Measurements from ENCODE around the gene LPP.

Gene LPP

DNA sequence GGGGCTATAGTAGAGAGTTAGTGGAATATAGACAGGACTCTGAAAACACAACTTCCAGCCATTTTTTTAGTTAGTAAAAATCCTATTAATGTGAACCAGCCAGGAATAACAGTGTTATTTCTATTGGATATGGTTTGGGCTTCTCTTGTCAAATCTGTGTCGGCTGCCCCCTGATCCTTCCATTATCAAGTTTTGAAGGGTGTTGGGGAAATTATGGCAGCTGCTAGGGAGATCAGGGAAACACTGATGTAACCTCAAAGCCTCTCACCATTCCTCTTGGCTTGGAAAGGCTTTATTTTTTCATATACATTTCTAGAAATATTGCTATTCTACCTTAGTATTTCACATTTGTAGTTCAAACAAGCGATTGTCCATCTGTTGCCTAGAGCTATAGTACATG lies 724.1 kb downstream of the LPP start:
- no peak for TF ChIP-seq GATA3 (IDR thresholded peaks at IDR 0.05; ENCODE audit: low read depth, low read length)

DNA sequence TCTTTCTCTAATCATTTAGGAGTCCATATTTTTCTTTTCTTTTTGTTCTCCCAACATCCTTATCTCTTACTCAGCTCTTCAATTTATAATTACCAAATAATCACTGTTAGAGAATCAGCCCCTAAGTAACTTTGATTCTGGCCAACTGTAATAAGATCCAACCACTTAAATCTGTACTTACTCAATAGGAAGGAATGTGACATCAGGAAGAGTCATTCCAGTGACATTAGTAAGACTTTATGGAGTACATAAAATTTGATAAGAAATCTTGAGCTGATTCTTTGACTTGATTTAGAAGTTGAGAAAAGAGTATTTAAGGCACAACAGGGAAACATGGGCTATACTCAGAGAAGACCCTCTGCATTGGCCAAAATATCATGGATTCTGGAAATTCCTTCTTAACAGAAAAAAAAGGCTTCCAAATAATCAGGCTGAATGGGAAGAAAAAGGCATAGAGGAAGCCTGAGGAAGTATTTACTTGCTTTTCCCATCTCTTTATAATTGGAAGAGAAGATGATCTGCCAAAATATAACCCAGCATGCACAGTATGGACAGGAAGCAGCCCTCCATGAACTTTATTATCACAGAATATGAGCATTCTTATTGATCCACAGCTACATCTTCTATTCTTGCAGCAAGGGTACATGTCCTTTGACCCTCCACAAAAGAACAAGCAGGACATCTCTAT lies 728.1 kb downstream of the LPP start:
- TF ChIP-seq GATA2 (IDR thresholded peaks at IDR 0.05; ENCODE audit: low read depth, low read length), result no peak
- no peak for TF ChIP-seq GATA3 (IDR thresholded peaks at IDR 0.05; ENCODE audit: low read depth, low read length)

DNA sequence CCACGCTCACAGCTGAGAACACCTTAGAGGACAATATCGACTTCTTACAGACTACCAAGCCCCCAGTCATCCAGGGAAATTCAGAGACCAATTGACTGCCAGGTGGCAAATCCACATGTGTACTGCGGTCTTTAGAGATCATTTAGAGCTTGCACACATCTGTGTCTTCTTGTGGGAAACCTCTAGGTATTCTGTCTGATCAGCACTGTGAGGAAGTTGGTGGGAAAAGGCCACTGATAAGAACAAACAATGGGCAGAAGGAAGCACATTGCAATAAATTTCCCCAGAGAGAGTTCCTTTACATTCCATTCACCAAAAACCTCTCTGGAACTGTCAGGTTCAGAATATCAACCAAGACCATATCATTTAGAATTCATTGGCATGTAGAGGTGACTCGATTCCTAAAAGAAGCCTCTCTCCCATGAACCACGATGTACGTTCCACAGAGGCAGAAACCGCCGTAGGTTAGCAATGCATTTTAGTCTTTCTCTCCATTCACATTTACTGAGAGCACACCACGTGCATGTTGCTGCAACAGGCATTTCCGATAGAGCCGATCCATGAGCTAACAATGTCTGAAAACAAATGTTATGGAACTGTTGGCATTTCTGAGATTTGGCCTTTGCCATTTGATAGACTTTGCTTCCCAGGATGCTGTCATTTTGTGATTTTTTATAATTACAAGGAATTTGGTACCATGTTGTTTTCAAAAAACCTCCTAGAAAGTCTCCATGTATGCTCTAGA lies 730.5 kb downstream of the LPP start:
- TF ChIP-seq GATA2 (IDR thresholded peaks at IDR 0.05; ENCODE audit: low read depth, low read length) (no peak), GATA3 (IDR thresholded peaks at IDR 0.05; ENCODE audit: low read depth, low read length) (no peak)

DNA sequence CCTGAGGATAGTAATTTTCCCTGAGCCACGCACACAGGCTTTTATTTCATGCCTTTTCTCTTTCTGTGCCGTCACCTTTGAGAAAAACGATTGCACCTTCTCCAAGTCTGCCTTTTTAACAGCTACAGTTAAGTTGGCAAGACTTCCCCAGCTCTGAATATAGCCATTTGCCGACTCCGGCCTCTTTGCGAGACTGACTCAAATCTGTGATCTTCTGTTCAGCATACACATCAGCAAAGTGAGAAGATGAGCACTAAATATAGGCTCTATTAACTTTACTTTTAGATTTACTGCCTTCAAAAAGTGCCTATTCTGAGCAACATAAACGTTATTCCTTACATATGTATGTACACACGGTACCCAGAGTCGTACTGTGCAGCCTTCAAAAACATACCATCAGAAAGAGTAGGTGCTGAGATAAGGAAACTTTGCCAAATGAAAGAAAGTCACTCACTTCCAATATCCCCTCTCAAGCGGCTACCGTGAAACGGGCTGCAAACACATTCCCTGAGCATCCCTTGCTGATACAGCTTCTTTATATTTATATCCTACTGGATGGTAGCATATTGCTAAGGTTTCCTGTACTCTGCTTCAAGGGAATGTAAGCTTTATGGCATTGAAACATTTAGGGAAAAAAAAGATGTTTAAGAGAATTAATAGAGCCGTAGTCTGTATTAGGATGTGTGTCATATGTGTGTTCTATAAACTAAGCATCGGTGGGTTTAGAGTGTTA lies 734.5 kb downstream of the LPP start:
- no peak for TF ChIP-seq GATA3 (IDR thresholded peaks at IDR 0.05; ENCODE audit: low read depth, low read length)
- no peak for TF ChIP-seq GATA2 (IDR thresholded peaks at IDR 0.05; ENCODE audit: low read depth, low read length)

DNA sequence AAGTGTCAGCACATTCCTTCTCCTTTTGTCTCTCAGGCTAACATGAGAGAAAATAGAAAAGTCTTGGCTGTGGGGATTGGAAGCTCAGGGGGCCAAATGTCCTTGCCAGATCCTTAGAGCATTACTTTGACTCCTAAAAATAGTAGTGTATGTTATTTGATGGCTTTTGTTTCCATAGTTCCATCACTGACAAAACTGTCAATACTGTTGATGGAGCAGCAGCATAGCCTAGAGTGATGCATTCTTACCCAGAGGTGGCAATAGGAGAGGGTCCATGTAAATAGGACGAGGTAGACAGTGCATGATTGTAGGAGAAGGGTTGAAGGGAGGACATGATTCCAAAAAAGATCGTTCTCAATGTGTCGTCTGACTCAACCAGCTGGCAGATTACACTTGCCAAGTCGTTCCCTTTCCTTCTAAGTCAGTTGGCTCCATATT lies 735.1 kb downstream of the LPP start:
- TF ChIP-seq GATA3 (IDR thresholded peaks at IDR 0.05; ENCODE audit: low read depth, low read length) (no peak), GATA2 (IDR thresholded peaks at IDR 0.05; ENCODE audit: low read depth, low read length) (no peak)

DNA sequence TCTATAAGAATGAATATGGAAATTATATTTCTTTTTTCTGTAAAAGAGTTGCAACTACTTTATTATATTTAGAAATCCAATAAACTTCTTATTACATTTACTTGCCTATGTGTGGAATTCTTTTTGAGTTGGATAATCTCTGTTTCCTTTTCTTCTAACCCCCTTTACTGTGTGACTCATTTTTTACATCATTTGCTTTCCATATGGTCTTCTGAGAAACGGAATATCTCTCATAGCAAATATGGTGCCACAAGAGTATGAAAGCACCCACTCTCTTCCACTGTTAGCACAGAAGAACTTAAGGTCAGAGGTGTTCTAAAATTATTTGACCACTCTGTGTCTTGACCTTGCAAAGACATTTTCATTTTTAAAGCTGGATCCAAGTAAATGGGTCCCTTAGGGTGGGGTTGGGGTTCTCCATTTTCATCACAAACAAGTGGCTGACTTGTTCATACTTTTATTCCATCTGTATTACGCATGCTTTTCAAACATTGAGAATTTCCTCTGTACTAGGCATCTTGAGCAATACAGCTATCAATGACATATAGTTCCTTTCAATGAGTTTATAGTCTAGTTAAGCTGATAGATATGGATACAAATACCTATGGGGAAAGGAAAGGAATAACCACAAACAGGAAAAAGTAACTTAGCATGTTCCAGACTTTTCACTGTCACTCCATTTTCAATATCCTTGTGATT lies 736.8 kb downstream of the LPP start:
- TF ChIP-seq GATA3 (IDR thresholded peaks at IDR 0.05; ENCODE audit: low read depth, low read length) (no peak), GATA2 (IDR thresholded peaks at IDR 0.05; ENCODE audit: low read depth, low read length) (no peak)

DNA sequence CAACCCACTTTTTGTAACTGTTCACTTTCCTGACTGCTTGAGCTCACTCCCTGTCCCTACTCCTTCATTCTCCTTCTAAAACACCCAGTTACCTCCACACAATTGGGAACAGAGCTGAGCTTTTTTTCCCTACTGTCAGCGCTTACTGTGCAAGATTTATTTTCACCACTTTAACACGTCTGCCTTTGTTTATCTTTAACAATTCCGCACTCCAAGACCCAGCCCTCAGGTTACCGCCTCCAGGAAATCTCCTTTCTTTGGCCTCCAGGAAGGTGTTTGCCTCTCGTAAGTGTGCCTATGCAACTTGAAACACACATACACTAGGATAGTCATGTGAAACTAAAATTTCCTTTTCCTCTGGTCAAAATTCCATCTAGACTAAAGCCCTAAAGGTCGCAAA lies 745.9 kb downstream of the LPP start:
- TF ChIP-seq GATA2 (IDR thresholded peaks at IDR 0.05; ENCODE audit: low read depth, low read length), result no peak
- no peak for TF ChIP-seq GATA3 (IDR thresholded peaks at IDR 0.05; ENCODE audit: low read depth, low read length)

DNA sequence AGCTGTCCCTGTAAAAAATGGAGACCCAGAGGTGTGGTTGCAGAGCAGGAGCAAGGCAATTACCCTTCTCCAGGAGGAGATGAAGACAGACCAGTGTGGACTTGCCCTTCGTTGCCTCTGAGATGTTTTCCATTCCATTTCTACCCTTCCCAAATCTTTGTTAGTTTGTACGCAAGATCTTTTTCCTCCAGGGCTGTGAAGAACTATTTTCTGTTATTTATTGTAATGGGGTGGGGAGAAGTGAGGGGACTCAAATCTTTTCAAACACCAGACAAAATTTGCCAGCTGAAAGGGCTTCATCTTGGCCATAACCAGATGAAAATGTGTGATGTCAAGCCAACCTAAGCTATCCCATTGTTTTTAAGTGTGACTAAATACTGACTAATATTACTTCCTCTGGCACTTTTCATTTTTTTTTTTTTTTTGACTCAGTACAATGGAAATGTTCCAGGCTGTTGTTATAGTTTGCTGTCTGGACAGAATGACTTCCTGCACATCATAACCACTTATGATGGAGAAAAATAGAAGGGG lies 746.5 kb downstream of the LPP start:
- TF ChIP-seq GATA3 (IDR thresholded peaks at IDR 0.05; ENCODE audit: low read depth, low read length) (no peak), GATA2 (IDR thresholded peaks at IDR 0.05; ENCODE audit: low read depth, low read length) (no peak)

DNA sequence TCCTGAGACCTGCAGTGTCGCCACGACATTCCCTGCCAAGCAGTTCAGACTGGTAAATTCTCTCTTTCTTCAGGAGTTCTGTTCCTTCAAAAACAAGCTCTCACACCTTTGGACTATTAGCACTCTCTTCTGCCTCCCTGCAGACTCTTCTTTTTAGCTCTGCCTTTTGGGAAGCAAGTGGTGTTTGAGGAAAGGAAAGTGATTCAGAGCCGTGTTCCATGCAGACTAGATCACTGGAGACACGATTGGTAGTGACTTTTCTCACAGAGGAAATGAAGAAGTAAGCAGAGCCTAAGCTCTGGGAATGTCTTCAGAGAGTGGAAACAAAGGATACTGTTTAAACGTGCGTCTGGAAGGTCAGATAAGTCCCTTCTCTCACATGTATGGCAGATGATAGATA lies 747.2 kb downstream of the LPP start:
- TF ChIP-seq GATA3 (IDR thresholded peaks at IDR 0.05; ENCODE audit: low read depth, low read length) (no peak), GATA2 (IDR thresholded peaks at IDR 0.05; ENCODE audit: low read depth, low read length) (no peak)

DNA sequence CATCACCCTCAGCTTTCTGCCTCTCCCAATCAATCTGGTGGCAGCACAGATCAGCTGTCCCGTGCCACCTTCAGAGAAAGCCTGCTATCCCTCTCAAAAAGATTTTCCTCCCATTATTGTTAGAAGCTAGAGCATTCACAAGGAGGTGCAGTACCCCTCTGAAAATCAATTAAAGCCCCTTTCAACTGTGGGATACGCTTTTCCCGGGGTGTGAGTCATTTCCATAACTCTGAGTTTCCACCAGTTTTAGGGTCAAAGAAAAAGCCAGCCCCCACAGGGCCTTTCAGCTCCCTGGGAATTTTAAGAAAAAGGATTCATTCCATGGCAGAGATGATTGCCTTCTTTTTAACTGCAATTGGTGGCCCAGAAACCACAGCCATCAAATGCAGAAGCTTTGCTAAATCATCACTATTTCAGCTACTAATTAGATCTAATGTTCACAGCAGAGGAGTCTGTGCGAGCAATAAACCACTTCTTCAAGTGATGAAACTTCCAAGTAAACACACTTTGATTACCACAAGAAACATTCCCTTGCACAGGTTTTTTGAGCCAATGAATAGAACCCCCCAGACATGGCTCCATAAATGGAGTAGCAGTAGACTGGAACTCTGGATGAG lies 747.8 kb downstream of the LPP start:
- TF ChIP-seq GATA3 (IDR thresholded peaks at IDR 0.05; ENCODE audit: low read depth, low read length), result no peak
- TF ChIP-seq GATA2 (IDR thresholded peaks at IDR 0.05; ENCODE audit: low read depth, low read length), result no peak

DNA sequence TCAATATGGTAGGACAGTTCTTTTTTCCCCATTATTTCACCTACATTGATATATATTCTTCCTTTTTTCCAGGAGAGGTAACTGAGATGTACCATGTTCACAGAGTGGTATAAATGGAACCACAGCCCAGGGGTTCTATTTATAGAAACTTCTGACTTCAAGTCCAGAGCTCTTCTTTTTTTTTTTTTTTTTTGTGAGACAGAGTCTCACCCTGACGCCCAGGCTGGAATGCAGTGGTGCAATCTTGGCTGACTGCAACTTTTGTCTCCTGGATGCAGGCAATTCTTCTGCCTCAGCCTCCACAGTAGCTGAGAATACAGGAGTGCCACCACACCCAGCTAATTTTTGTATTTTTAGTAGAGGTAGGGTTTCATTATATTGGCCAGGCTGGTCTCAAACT lies 750.7 kb downstream of the LPP start:
- TF ChIP-seq GATA2 (IDR thresholded peaks at IDR 0.05; ENCODE audit: low read depth, low read length) (no peak), GATA3 (IDR thresholded peaks at IDR 0.05; ENCODE audit: low read depth, low read length) (no peak)

DNA sequence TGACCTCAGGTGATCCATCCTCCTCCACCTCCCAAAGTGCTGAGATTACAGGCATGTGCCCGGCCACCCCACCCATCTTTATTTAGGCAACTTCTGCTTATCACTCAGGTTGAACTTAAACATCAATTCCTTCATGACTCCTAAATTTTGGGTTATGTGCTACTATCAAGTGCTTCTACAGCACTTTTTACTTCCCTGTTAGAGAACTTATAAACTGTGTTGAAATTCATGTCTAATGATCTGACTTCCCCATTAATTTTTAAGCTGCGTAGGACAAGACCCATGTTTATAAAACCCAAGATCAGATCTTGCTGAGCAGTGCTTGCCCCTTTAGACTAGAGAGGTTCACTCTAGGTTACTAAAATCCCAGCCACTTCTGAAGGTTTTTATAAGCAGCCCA lies 751.6 kb downstream of the LPP start:
- no peak for TF ChIP-seq GATA3 (IDR thresholded peaks at IDR 0.05; ENCODE audit: low read depth, low read length)
- TF ChIP-seq GATA2 (IDR thresholded peaks at IDR 0.05; ENCODE audit: low read depth, low read length), result no peak

DNA sequence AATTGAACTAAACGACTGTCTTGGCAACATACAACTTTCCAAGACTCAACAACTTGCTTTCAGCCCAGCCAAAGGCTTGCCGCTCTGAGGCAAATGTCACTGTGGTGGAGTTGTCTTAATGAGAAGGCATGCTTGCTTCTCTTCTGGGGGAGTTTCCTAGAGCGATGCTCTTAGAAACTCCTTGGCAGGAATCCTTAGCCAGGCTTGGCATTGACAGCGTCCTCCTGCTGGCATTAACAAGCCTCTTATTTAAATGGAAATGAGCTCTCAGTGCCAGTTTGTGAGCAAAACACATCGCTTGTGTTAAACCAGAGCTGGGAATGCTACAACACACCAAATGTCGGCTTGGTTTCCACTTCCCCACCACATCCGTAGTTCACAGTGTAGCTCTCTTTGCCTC lies 752.3 kb downstream of the LPP start:
- TF ChIP-seq GATA3 (IDR thresholded peaks at IDR 0.05; ENCODE audit: low read depth, low read length) (no peak), GATA2 (IDR thresholded peaks at IDR 0.05; ENCODE audit: low read depth, low read length) (no peak)

All from SH-SY5Y (cell line).